Osteoblast (primary cell): Measurements from ENCODE around the gene FBXL17. TPM values are rescaled to one million over a fixed set of nuclear protein-coding genes. Genes with fewer than 3 reads are reported as not detected.

Source experiments
- DNase-seq: peaks from one replicate; pipeline ENCODE4 v3.0.0; 2011; ENCODE audit warnings: low spot score, mixed read lengths; ENCODE audit not compliant: insufficient read length; ENCODE audit errors: missing footprints
- H2AFZ ChIP-seq: 2 replicates; pipeline ENCODE4 v1.6.0; 2011; ENCODE audit warnings: mild to moderate bottlenecking, low read length
- H3K27ac ChIP-seq: 2 replicates; pipeline ENCODE4 v1.5.1; 2011; ENCODE audit warnings: mild to moderate bottlenecking, low read depth, low read length, moderate library complexity
- H3K27me3 ChIP-seq: 2 replicates; pipeline ENCODE4 v1.6.0; 2012; ENCODE audit warnings: mild to moderate bottlenecking, control low read depth, inconsistent platforms, low read length, moderate library complexity; ENCODE audit not compliant: insufficient read depth
- H3K36me3 ChIP-seq: 2 replicates; pipeline ENCODE4 v1.5.1; 2011; ENCODE audit warnings: mild to moderate bottlenecking, low read length, control low read depth, moderate library complexity; ENCODE audit not compliant: insufficient read depth
- H3K4me1 ChIP-seq: 2 replicates; pipeline ENCODE4 v1.5.1; 2011; ENCODE audit warnings: mild to moderate bottlenecking, low read length, control low read depth, moderate library complexity; ENCODE audit not compliant: insufficient read depth
- H3K4me2 ChIP-seq: 2 replicates; pipeline ENCODE4 v1.6.0; 2011; ENCODE audit warnings: mild to moderate bottlenecking, low read length; ENCODE audit not compliant: insufficient read depth
- H3K4me3 ChIP-seq: fragments of 200-600 bp; sonication (generic); 3 replicates; pipeline ENCODE4 v1.5.1; 2012; ENCODE audit warnings: mild to moderate bottlenecking, low read length, inconsistent platforms; ENCODE audit not compliant: insufficient read depth
- H3K79me2 ChIP-seq: 2 replicates; pipeline ENCODE4 v1.6.0; 2012; ENCODE audit warnings: mild to moderate bottlenecking, low read length, control low read depth, inconsistent platforms; ENCODE audit not compliant: insufficient read depth
- H3K9me3 ChIP-seq: 2 replicates; pipeline ENCODE4 v1.5.1; 2011; ENCODE audit warnings: low read depth, low read length, control low read depth
- H4K20me1 ChIP-seq: 2 replicates; pipeline ENCODE4 v1.6.0; 2012; ENCODE audit warnings: mild to moderate bottlenecking, low read length, control low read depth; ENCODE audit not compliant: insufficient read depth
- CTCF ChIP-seq: IDR thresholded peaks from 2 replicates; pipeline ENCODE4 v1.5.1; 2011; ENCODE audit warnings: mild to moderate bottlenecking, low read depth, low read length, moderate library complexity; ENCODE audit errors: extremely low read depth
- total RNA-seq: library from RNA; depleted of rRNA; stranded (reverse); fragments of >200 nt; gene quantifications from 2 replicates; pipeline ENCODE4 v1.2.3, GENCODE V29; 2012

FBXL17 gene
- total RNA-seq, 1 donor: 19.5 TPM

GRCh38 chr5:107817951-107818350 lies 563.9 kb downstream of the FBXL17 start:
- no peaks in the 10 kb centered on the region for H4K20me1 ChIP-seq
- H3K27me3 ChIP-seq: peaks cover 2% of the 10 kb centered on the region
- H3K9me3 ChIP-seq: no peaks in the 10 kb centered on the region
- H3K4me3 ChIP-seq: no peak overlapping the region
- no peak for TF ChIP-seq CTCF
- peaks cover 5% of the 10 kb centered on the region for H3K4me1 ChIP-seq
- H2AFZ ChIP-seq: no peak overlapping the region
- DNase-seq: no peak
- no peak overlapping the region for H3K27ac ChIP-seq
- no peak overlapping the region for H3K4me2 ChIP-seq
- no peaks in the 10 kb centered on the region for H3K79me2 ChIP-seq
- no peaks in the 10 kb centered on the region for H3K36me3 ChIP-seq

GRCh38 chr5:107817436-107817835 lies 564.5 kb downstream of the FBXL17 start:
- DNase-seq: no peak
- TF ChIP-seq CTCF: no peak
- H3K36me3 ChIP-seq: no peaks in the 10 kb centered on the region
- peaks cover 9% of the 10 kb centered on the region for H3K4me1 ChIP-seq
- peaks cover 2% of the 10 kb centered on the region for H3K27me3 ChIP-seq
- no peak overlapping the region for H3K27ac ChIP-seq
- no peaks in the 10 kb centered on the region for H3K79me2 ChIP-seq
- H4K20me1 ChIP-seq: no peaks in the 10 kb centered on the region
- no peak overlapping the region for H3K4me2 ChIP-seq
- H3K9me3 ChIP-seq: no peaks in the 10 kb centered on the region
- no peak overlapping the region for H3K4me3 ChIP-seq
- H2AFZ ChIP-seq: no peak overlapping the region

GRCh38 chr5:107815109-107815508 lies 566.8 kb downstream of the FBXL17 start:
- Histone ChIP-seq H3K27ac (no peak overlapping the region), H2AFZ (no peak overlapping the region), H3K36me3 (no peaks in the 10 kb centered on the region), H3K27me3 (no peaks in the 10 kb centered on the region), H3K79me2 (no peaks in the 10 kb centered on the region), H3K9me3 (no peaks in the 10 kb centered on the region), H4K20me1 (no peaks in the 10 kb centered on the region), H3K4me1 (peaks cover 10% of the 10 kb centered on the region), H3K4me2 (no peak overlapping the region), H3K4me3 (no peak overlapping the region)
- DNase-seq: no peak
- TF ChIP-seq CTCF: no peak

- Histone ChIP-seq H3K4me3 (no peak overlapping the region), H3K9me3 (no peaks in the 10 kb centered on the region), H3K4me2 (no peak overlapping the region), H3K36me3 (no peaks in the 10 kb centered on the region), H4K20me1 (no peaks in the 10 kb centered on the region), H3K4me1 (peaks cover 10% of the 10 kb centered on the region), H2AFZ (no peak overlapping the region), H3K79me2 (no peaks in the 10 kb centered on the region), H3K27me3 (no peaks in the 10 kb centered on the region), H3K27ac (no peak overlapping the region)
- TF ChIP-seq CTCF: no peak
- no peak for DNase-seq
These were observed 567.6 kb downstream of the FBXL17 start for GRCh38 chr5:107814183-107814827.
